ENCODE measurements around the gene SMCO2.

SMCO2 gene

GRCh38 chr12:27446436-27446835 is at the start of gene SMCO2:
TSS of gene SMCO2 (plus strand) at chr12:27446736. CDS start at chr12:27470632, 23,896 bp downstream.
- DNase-seq, result no peak

DNA sequence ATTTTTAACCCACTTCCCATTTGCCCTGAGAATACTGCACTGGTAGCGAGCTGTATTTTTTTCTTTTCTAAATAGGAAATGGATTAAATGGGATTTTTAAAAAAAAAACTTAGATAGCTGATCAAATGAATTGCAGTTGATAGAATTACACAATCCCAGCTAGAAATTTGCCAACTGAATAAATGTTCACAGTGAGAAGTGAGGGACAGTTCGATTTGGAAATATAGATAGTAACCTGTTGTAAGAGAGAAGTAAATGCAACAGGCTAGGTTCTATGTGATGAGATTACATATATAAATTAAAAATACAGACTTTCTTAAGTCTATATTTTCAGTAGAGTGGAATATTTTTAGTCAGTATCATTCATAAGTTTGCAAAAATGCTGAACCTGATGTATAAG is 48.1 kb upstream of the SMCO2 start:
- no peak for DNase-seq

DNA sequence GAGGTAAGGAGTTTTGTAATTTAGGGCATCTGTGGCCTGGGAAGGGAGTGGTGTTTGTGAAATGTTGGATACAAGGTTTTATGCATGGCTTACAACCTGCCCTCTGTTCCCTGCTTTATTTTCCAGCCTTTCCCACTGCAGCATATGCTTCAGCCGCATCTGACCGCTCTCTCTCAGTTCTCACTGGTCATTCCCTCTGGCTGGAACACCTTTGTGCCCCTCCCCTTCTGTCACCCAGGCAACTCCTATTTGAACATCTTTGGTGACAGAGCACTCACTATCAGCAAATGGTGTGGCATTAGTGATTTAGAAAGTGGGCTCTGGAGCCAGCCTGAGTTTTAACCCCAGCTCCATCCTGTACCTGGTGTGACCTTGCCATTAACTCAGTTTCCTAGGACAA is 47.5 kb upstream of the SMCO2 start:
- no peak for DNase-seq

DNA sequence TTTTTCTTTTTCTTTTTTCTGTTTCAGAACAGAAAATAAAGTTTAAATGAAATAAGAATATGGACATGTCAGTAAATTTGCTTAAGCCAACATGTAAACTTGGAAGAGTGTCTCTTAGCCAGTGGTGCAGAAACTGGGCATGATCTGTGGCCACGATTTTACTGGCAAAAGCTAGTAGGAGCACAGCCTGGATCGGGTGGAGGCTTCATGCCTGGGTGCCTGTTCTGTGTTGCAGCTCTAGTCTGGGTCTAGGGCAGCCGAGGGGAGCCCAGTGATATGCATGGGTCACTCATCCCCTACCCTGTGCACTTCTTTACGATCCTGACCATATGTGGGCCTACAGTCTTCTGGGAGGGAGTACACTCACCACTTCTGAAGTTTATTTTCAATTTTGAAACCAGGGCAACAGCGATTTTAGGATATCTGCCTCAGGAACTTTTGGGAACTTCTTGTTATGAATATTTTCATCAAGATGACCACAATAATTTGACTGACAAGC is 45.6 kb upstream of the SMCO2 start:
- DNase-seq, result no peak

GRCh38 chr12:27412047-27412446 is 34.5 kb upstream of the SMCO2 start:
- no peak for DNase-seq

- peak in 1 of 2 experiments; percentile 37 for DNase-seq
These were observed 23.8 kb upstream of the SMCO2 start for GRCh38 chr12:27422697-27423096.

- DNase-seq, result peak in 1 of 2 experiments; percentile 39
These were observed 21.8 kb upstream of the SMCO2 start for GRCh38 chr12:27424631-27425230.

- no peak for DNase-seq
These were observed 21.2 kb upstream of the SMCO2 start for GRCh38 chr12:27425306-27425705.

DNA sequence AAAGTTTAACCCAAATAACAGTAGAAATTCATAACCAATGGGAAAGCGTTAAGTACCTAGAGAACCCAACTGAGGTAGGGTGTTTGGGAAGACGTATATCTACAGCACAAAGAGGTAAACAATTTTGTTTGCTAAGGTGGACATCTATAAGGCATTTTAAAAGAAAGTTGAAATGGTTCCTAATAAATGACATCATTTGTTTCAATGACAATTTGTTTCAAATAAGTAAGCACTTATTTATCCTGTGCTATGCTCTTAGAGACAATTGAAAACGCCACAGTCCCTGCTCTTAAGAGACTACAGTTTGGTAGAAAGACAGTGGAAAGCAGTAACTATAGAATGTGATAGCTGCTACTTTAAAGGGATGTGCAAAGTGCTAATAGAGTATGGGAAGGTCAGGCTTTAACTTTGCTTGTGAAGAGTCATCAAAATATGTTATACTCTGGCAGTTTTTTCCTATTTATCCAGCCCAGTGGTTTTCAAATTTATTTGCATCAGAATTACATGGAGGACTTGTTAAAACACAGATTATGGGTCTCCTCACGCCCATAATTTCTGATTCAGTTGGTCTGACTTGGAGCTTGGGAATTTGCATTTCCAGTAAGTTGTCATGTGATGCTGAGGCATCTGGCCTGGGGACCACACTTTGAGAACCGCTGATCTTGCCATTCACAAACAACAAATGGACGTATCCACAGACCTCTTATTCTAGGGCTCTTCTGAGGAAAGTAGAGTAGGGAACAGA is 19.6 kb upstream of the SMCO2 start:
- no peak for DNase-seq

- no peak for DNase-seq
These were observed 18.7 kb upstream of the SMCO2 start for GRCh38 chr12:27427824-27428223.

- no peak for DNase-seq
These were observed 18.1 kb upstream of the SMCO2 start for GRCh38 chr12:27428466-27428865.

- no peak for DNase-seq
These were observed 16.9 kb upstream of the SMCO2 start for GRCh38 chr12:27429606-27430005.

GRCh38 chr12:27431185-27431584 is 15.4 kb upstream of the SMCO2 start:
- DNase-seq, result no peak

DNA sequence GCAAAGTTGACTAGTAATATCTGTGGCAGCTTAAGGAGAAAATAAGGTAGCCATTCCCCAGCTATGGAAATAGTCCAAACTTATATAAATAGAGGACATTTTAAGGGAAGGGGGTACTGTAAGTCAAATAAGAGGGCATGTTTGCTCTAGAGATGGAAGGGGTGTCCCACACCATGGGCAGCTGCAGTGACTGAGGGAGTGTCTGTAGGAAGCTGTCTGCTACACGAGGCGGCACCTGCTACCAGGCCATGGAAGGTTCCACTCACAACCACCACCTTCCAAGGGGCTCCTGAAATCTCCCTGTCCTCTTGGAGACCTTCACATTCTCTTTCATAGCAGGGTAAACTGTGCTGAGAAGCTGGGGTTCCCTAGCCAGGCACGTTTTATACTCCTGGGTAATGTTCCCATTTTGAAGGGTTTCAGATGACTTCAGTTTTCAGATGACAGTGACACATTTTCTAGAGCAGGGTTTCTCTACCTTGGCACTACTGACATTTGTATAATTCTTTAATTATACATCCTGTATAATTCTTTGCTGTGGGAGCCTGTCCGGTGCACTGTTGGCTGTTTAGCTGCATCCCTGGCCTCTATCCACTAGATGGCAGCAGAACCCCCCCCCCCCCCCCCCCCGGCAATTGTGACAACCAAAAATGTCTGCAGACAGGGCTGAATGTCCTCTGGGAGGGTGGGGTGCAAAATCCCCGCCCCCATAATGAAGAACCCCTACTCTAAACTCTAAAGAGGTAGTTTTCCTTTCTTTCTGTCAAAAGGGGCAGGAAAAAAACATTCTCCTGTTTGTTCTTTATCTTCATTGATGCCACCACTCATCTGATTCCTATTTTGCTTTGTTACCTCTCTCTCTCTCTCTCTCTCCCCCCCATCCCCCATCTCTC is 11.6 kb upstream of the SMCO2 start:
- DNase-seq, result no peak

GRCh38 chr12:27436029-27436428 is 10.5 kb upstream of the SMCO2 start:
- no peak for DNase-seq

GRCh38 chr12:27436768-27437167 is 9.8 kb upstream of the SMCO2 start:
- DNase-seq, result no peak

DNA sequence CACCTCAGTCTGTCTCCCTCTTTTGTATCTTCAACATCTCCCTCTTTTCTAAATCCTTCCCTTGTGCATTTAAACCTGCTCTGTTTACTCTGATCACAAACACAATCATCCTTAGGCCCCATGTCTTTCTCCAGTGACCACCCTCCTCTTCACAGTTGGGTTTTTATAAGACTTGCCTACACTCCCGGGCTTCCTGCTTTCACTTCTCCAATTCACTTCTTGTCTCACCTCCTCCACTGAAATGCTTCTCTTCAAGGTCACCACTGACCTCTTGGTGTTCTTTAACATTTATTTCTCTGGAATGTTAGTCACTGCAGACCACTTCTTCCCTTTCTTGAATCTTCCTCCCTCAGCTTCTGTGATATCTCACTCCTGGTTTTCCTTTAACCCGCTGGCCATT is 8.7 kb upstream of the SMCO2 start:
- DNase-seq, result no peak

DNA sequence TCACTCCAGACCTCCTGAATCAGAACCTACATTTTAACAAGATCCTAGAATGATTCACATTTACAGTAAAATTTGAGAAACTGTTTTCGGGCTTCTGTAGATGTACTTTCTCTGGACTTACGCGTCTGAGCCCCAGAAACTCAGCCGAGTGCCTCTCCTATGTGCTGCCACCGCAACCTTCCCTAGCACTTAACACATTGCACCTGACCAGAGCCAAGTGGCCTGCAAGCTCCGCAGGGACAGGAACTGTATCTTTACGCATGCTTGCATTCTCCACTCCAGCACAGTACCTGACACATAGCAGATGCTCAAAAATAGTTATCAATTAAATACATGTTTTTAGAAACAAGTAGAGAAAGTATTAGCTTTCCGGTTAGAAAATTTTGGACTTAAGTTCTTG is 1.2 kb downstream of the SMCO2 start:
- DNase-seq, result no peak

GRCh38 chr12:27449026-27449425 is 2.5 kb downstream of the SMCO2 start:
- DNase-seq, result no peak

DNA sequence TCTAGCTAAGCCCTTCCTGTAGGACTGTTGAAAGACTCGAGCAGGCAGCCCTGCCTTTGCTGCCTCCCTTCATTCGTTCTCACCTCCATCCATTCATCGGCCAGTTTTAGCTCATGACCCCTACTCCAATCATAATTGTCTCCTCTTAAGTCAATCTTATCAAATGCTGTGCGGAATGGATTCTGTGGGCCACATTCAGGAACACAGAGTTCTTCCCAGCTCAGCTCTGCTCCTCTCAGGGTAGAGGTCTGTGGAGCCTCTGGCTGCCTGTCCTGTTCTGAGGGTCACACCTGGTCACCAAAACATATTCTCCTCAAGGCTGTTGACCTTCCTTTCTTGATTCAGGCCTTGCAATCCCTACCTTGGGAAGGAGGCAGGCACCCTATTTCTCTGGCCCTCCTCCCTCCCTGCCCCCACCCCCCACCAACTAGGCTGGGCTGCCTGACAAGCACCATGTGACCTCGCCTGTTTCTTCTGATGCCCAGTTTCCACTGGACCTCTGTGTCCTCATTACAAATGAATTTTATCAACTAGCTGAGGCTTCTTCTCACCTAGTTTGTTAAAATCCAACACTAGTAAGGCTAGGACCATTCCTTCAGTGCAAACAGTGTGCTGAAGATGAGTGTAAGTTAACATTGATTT is 3.5 kb downstream of the SMCO2 start:
- no peak for DNase-seq

GRCh38 chr12:27451036-27451825 is 4.7 kb downstream of the SMCO2 start:
- DNase-seq, result no peak

DNA sequence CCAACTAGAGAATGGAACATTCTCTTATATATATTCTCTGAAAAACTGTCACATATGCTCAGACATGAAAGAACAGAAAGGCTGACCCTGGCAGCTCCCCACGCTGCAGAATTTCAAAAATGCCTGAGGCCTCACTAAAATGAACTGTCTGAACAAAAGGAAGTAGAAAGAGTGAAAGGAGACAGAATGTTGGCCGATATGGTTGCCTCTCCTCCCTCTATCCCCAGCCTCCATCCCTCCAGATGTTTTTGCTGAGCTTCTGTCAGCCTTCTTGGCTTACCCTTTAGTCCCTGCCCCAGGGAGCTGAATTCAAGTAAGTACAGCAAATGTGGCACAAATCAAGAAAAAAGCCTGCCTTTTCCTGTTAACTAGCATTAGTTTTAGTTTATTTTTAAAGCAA is 6.9 kb downstream of the SMCO2 start:
- DNase-seq, result no peak

All from NCI-H524 (cell line).